Astrocyte (in vitro differentiated cells and primary cell): ENCODE results near the gene CLCN6. TPM values are rescaled to one million over a fixed set of nuclear protein-coding genes. Genes with fewer than 3 reads are reported as not detected.
"Not testable (repeated sequence)": the region's sequence is repeated elsewhere in the genome, so short reads cannot be mapped to it uniquely, and the experiment has no call there.

ENCODE experiments used
- DNase-seq: peaks from one replicate; pipeline ENCODE4 v3.0.0-alpha.2; 2010; ENCODE audit warnings: low read depth
- FAIRE-seq: peaks from 2 replicates; lab custom pipeline; 2011; peaks lifted over from hg19 to GRCh38; lab: Jason Lieb, UNC
- H2AFZ ChIP-seq: 2 replicates; pipeline ENCODE4 v1.6.0; 2012; ENCODE audit warnings: low read depth, low read length, inconsistent platforms
- H3K27ac ChIP-seq: 2 replicates; pipeline ENCODE4 v1.5.1; 2011; ENCODE audit warnings: low read depth, low read length, inconsistent platforms
- H3K27me3 ChIP-seq: 2 replicates; pipeline ENCODE4 v1.6.0; 2011; ENCODE audit warnings: low read length, inconsistent platforms; ENCODE audit not compliant: insufficient read depth
- H3K36me3 ChIP-seq: 2 replicates; pipeline ENCODE4 v1.5.1; 2011; ENCODE audit warnings: low read length, inconsistent platforms; ENCODE audit not compliant: insufficient read depth
- H3K4me1 ChIP-seq: 2 replicates; pipeline ENCODE4 v1.5.1; 2011; ENCODE audit warnings: low read length, inconsistent platforms; ENCODE audit not compliant: insufficient read depth
- H3K4me2 ChIP-seq: 2 replicates; pipeline ENCODE4 v1.6.0; 2012; ENCODE audit warnings: low read length, inconsistent platforms
- H3K4me3 ChIP-seq: 2 replicates; pipeline ENCODE4 v1.5.1; 2011; ENCODE audit warnings: low read depth, mild to moderate bottlenecking, low read length, inconsistent platforms; ENCODE audit not compliant: insufficient read depth
- H3K79me2 ChIP-seq: 2 replicates; pipeline ENCODE4 v1.6.0; 2012; ENCODE audit warnings: mild to moderate bottlenecking, low read length, inconsistent platforms; ENCODE audit not compliant: insufficient read depth
- H3K9ac ChIP-seq: 2 replicates; pipeline ENCODE4 v1.6.0; 2012; ENCODE audit warnings: mild to moderate bottlenecking, low read length, inconsistent platforms
- H3K9me3 ChIP-seq: 2 replicates; pipeline ENCODE4 v1.5.1; 2012; ENCODE audit warnings: low read depth, mild to moderate bottlenecking, low read length, inconsistent platforms; ENCODE audit not compliant: insufficient read depth
- H4K20me1 ChIP-seq: 2 replicates; pipeline ENCODE4 v1.6.0; 2012; ENCODE audit warnings: low read length, inconsistent platforms; ENCODE audit not compliant: insufficient read depth
- H3K27ac Mint-ChIP-seq: one replicate; pipeline ENCODE4 v1.8.0; 2021; ENCODE audit warnings: mild to moderate bottlenecking, mixed read lengths; ENCODE audit not compliant: unreplicated experiment
- H3K27me3 Mint-ChIP-seq: one replicate; pipeline ENCODE4 v1.8.0; 2021; ENCODE audit warnings: low read depth, mixed read lengths; ENCODE audit not compliant: unreplicated experiment
- H3K36me3 Mint-ChIP-seq: one replicate; pipeline ENCODE4 v1.8.0; 2021; ENCODE audit warnings: low read depth, mixed read lengths; ENCODE audit not compliant: unreplicated experiment
- H3K4me1 Mint-ChIP-seq: one replicate; pipeline ENCODE4 v1.8.0; 2021; ENCODE audit warnings: low read depth, mixed read lengths; ENCODE audit not compliant: unreplicated experiment
- H3K4me3 Mint-ChIP-seq: one replicate; pipeline ENCODE4 v1.8.0; 2021; ENCODE audit warnings: mild to moderate bottlenecking, moderate library complexity, mixed read lengths; ENCODE audit not compliant: unreplicated experiment
- H3K9me3 Mint-ChIP-seq: one replicate; pipeline ENCODE4 v1.8.0; 2021; ENCODE audit warnings: mild to moderate bottlenecking, mixed read lengths; ENCODE audit not compliant: unreplicated experiment
- CTCF ChIP-seq: IDR thresholded peaks from 2 replicates; pipeline ENCODE4 v1.5.1; 2011; ENCODE audit warnings: low read depth, mild to moderate bottlenecking, inconsistent platforms, low read length, moderate library complexity; ENCODE audit not compliant: insufficient read depth
- EZH2 ChIP-seq: IDR thresholded peaks from 2 replicates; pipeline ENCODE4 v1.6.1; 2012; ENCODE audit warnings: mild to moderate bottlenecking, low read length, inconsistent platforms; ENCODE audit not compliant: insufficient read depth
- total RNA-seq: library from RNA; stranded (reverse); gene quantifications from 2 replicates; pipeline ENCODE4 v1.2.1, GENCODE V29; 2021

Gene CLCN6
- total RNA-seq, 1 donor from 2014 or later: 22.4 TPM

- Histone ChIP-seq H3K27ac (peak overlapping the region; percentile 32), H3K9me3 (no peaks in the 10 kb centered on the region), H4K20me1 (peaks cover 4% of the 10 kb centered on the region), H3K4me2 (peak overlapping the region; percentile 90), H3K9ac (peak overlapping the region; percentile 34), H2AFZ (peak overlapping the region; percentile 72), H3K36me3 (no peaks in the 10 kb centered on the region), H3K27me3 (no peaks in the 10 kb centered on the region), H3K79me2 (peaks cover 23% of the 10 kb centered on the region), H3K4me3 (peak overlapping the region; percentile 53), H3K4me1 (peaks cover 45% of the 10 kb centered on the region)
- Mint-ChIP-seq H3K4me1 (peaks cover 33% of the 10 kb centered on the region), H3K27ac (peak overlapping the region; percentile 87), H3K9me3 (no peaks in the 10 kb centered on the region), H3K4me3 (peak overlapping the region; percentile 83), H3K36me3 (peaks cover 13% of the 10 kb centered on the region), H3K27me3 (no peaks in the 10 kb centered on the region)
- no peak for TF ChIP-seq CTCF
- TF ChIP-seq EZH2: no peak
- FAIRE-seq (no peak), DNase-seq (peak; percentile 93)
These were observed 2.8 kb upstream of the CLCN6 start for GRCh38 chr1:11802973-11803885.

- Histone ChIP-seq H3K27ac (peak overlapping the region; percentile 32), H3K9ac (peak overlapping the region; percentile 84), H2AFZ (peak overlapping the region; percentile 72), H3K4me1 (peaks cover 45% of the 10 kb centered on the region), H3K79me2 (peaks cover 31% of the 10 kb centered on the region), H3K4me3 (peak overlapping the region; percentile 53), H3K4me2 (peak overlapping the region; percentile 95)
- not testable (repeated sequence) for FAIRE-seq, H3K9me3 Mint-ChIP-seq, DNase-seq, H3K27me3 Mint-ChIP-seq, H4K20me1 ChIP-seq, H3K27me3 ChIP-seq, H3K36me3 ChIP-seq, H3K9me3 ChIP-seq
- peak overlapping the region; percentile 87 for H3K27ac Mint-ChIP-seq
- peak overlapping the region; percentile 83 for H3K4me3 Mint-ChIP-seq
- peaks cover 38% of the 10 kb centered on the region for H3K4me1 Mint-ChIP-seq
- H3K36me3 Mint-ChIP-seq: peaks cover 13% of the 10 kb centered on the region
These were observed 1.9 kb upstream of the CLCN6 start for GRCh38 chr1:11803924-11804665.

- H3K27me3 ChIP-seq: no peaks in the 10 kb centered on the region
- Mint-ChIP-seq H3K27ac (peak overlapping the region; percentile 37), H3K4me3 (peak overlapping the region; percentile 80), H3K27me3 (no peaks in the 10 kb centered on the region), H3K36me3 (peaks cover 13% of the 10 kb centered on the region), H3K4me1 (peaks cover 38% of the 10 kb centered on the region), H3K9me3 (no peaks in the 10 kb centered on the region)
- peak overlapping the region; percentile 71 for H2AFZ ChIP-seq
- no peak for FAIRE-seq
- peak overlapping the region; percentile 81 for H3K27ac ChIP-seq
- H3K4me3 ChIP-seq: peak overlapping the region; percentile 63
- H3K9ac ChIP-seq: peak overlapping the region; percentile 84
- DNase-seq: peak; percentile 62
- peak overlapping the region; percentile 95 for H3K4me2 ChIP-seq
- peaks cover 9% of the 10 kb centered on the region for H4K20me1 ChIP-seq
- H3K79me2 ChIP-seq: peaks cover 39% of the 10 kb centered on the region
- TF ChIP-seq CTCF (no peak), EZH2 (no peak)
- peaks cover 3% of the 10 kb centered on the region for H3K36me3 ChIP-seq
- no peaks in the 10 kb centered on the region for H3K9me3 ChIP-seq
- H3K4me1 ChIP-seq: peaks cover 45% of the 10 kb centered on the region
These were observed 1.1 kb upstream of the CLCN6 start for GRCh38 chr1:11804666-11805421.
